ENCODE measurements around the gene APPL2.
"Not testable (repeated sequence)": the region's sequence is repeated elsewhere in the genome, so short reads cannot be mapped to it uniquely, and the experiment has no call there.

The APPL2 gene

DNA sequence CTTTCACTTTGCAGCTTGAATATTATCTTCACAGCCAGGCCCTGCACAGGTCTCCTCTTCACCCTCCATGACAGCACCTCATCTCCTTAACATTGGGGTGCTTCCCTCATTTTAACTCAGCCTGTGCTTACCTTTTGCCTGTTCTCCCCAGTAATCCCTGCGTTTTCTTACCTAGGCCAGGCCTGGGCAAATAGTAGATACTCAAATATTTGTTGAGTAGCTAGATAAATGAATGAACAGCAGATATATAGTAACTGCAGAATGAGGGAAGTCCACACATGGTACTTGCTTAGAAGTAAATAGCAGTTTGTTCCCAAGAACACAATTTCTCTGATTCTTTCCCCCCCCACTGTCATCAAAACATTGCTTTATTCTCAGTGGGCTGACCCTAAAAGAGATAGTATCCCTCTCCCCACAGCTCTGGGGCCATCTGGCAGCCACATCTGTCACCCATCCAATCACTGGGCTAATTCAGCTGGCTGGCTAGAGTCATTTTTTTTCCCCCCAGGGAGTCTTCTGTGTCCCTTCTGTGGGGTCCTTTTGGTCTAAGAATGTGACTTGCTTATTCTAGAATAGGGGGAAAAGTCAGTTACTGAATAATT lies 43.2 kb downstream of the APPL2 start:
- no peak for DNase-seq
- no peak for ATAC-seq

DNA sequence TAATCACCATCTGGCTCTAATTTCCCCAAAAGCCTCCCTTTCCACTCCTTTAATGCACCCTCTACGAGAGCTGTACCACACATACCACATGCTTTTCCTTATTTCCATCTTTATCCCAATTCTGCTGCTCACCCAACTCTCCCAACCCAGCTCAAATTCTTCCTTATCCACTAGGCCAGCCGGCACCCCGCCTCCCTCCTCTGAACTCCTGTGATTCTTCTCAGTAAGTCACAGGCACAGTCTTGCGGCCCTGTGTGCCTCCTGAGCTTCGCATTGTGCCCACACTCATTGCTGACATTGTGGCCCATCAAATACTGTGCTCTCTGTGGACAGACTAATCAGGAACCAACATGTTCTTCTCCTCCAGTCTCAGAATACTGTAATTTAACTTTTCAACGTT lies 45.4 kb downstream of the APPL2 start:
- ATAC-seq: no peak
- no peak for DNase-seq

DNA sequence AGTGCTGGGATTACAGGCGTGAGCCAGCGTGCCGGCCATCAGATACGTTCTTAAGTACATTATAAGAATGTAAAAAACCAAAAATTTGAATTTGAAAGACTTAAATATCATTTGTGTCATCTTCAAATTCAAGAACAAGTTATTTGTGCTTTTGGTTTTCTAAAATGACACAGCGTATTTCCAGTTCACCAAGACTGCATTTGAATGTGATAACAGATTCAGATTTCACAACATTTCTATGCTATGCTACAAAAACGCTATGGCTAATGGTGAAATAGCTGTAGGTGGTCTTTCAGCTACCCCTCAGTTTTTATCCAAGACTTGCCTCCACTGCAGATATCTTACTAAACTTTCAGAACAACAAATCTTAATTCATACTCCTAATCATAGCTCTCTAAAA lies 46.7 kb downstream of the APPL2 start:
- no peak for ATAC-seq
- DNase-seq: no peak

DNA sequence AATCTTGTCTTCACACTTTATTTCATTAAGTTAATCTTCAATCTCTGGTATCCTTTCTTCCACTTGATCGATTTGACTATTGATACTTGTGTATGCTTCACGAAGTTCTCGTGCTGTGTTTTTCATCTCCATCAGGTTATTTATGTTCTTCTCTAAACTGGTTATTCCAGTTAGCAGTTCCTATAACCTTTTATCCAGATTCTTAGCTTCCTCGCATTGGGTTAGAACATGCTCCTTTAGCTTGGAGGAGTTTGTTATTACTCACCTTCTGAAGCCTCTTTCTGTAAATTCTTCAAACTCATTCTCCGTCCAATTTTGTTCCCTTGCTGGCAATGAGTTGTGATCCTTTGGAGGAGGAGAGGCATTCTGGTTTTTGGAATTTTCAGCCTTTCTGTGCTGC lies 52.0 kb downstream of the APPL2 start:
- not testable (repeated sequence) for ATAC-seq, DNase-seq

DNA sequence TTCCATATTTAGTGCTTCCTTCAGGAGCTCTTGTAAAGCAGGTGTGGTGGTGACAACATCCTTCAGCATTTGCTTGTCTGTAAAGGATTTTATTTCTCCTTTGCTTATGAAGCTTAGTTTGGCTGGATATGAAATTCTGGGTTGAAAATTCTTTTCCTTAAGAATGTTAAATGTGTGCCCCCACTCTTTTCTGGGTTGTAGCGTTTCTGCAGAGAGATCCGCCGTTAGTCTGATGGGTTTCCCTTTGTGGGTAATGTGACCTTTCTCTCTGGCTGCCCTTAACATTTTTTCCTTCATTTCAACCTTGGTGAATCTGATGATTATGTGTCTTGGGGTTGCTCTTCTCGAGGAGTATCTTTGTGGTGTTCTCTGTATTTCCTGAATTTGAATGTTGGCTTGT lies 52.6 kb downstream of the APPL2 start:
- not testable (repeated sequence) for ATAC-seq, DNase-seq

DNA sequence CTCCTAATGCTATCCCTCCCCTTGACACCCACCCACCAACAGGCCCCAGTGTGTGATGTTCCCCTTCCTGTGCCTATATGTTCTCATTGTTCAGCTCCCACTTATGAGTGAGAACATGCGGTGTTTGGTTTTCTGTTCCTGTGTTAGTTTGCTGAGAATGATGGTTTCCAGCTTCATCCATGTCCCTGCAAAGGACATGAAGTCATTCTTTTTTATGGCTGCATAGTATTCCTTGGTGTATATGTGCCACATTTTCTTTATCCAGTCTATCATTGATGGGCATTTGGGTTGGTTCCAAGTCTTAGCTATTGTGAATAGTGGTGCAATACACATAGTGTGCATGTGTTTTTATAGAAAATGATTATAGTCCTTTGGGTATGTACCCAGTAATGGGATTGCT lies 56.9 kb downstream of the APPL2 start:
- ATAC-seq, DNase-seq: not testable (repeated sequence)

DNA sequence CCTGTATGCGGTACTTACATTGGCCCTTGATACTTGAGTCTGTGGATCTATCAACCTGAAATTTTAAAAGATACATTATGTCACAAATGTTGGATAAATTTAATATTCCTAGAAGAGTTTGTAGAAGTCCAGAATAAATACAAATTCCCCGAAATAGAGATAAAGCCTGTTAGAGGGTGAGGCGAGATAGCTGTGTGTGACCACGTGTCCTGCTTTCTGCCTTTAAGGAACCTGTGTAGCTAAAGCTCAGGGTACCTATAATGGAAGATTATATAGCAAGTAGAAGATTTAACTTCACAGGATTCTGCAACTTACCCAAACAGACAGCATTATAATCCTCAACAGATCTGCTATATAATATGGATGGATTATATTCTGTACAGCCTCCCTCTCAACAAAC lies 58.8 kb downstream of the APPL2 start:
- DNase-seq (no peak), ATAC-seq (no peak)

DNA sequence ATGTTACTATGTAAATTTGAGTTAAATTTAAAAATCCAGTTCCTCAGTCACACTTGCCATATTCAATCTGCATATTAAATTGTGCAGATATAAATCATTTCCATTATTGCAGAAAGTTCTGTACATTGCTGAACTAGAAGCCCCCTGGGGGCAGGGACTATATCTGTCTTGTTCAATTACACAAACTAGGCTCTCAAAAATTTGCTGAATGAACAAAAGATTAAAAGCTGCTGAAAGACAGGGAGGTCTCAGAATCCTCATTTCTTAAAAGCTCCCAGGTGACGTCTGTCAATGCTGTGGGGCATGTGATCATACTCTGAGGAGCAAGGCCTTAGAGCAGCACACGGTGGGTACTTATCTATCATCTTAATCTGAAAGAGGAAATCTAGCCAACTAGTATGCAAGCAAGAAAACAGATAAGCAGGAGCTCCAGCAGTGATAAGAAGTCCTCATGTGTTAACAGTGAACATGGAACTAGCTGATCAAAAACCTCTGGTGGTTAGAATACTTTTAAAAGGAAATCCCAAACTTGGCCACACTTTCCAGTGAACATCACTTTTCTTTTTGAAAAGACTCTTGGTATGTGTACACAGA lies 60.5 kb downstream of the APPL2 start:
- ATAC-seq: no peak
- DNase-seq: no peak

DNA sequence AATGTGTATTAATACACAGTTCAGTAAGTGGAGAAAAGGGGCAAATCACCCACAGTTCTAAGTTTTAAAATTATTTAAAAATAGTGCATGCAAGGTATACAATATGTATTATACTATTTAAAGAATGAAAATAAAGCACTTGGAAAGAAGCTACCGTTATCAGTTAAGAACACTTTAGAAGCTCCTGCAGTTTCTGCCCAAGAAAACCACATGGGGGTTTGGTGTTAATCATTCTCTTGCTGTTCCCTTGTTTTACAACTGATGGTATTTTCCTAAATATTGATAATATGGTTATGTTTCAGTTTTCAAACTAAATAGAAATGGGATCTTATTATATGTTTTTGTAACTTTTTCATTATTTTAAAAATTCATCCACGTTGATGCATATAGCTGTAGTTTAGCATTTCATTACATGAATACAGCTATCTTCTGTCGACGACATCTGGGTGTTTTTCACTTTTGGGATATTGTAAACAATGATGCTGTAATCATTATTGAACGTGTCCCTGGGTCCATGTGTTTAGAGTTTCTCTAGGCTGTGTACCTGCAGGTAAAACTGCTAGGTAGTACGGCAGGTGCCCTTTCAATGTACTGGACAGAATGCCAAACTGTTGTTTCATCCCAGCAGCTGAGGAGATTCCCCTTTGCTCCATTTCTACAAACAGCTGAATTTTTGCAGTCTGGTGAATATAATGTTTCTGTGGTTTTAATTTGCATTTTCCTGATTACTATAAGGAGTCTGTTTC lies 64.1 kb downstream of the APPL2 start:
- no peak for DNase-seq
- ATAC-seq: no peak

DNA sequence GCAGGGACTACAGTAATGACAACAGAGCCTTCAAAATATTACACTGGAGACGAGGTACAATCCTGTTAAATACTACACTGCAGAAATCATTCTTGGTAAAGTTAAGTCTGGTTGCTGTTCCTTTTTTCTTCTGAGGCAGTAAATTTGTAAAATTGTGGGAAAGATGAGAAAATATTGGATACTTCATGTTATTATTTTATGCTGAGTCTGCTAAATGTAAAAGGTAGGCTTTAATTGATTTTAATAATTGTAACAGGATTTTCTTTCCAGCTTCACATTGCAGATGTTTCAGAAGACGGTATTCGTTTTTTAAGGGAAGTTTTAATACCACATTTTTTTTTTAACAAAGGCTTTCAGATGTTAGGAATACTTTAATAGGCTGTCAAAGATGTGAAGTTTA lies 65.8 kb downstream of the APPL2 start:
- ATAC-seq (no peak), DNase-seq (no peak)

DNA sequence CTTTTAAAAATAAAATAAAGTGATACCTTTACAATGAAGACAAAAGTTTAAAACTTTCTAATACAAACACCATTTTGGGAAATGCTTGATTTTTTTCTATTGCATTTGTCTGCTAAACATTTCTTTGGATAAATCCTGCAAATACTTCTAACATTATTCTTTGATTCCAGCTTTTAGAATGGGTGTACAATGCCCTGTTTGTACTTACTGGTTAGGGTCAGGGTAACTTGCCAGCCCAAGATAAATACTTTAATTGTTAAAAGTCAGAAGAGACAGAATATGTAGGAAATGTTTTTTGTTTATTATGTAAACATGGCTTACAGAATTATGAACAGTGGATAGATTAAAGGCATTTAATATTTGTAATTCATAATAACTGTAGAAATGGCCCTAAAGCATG lies 68.0 kb downstream of the APPL2 start:
- ATAC-seq: no peak
- DNase-seq: no peak

DNA sequence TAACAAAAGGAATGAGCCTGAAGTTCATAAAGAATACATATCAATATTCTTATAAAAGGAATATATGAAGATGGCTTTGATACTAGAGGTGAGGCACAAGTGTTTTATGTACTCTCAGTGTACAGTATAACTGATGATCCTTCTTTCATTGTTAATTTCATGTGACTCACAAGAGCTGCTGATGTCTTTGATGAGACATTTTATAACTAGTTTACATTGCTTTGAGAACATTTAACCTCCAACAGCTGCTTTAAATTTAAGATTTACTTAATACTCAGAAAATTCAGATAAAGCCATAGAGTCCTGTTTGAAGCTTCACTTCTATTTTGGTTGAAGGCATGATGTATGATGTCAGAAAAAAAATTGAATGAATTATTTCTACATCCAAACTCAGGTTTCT lies 68.6 kb downstream of the APPL2 start:
- no peak for ATAC-seq
- DNase-seq: no peak

DNA sequence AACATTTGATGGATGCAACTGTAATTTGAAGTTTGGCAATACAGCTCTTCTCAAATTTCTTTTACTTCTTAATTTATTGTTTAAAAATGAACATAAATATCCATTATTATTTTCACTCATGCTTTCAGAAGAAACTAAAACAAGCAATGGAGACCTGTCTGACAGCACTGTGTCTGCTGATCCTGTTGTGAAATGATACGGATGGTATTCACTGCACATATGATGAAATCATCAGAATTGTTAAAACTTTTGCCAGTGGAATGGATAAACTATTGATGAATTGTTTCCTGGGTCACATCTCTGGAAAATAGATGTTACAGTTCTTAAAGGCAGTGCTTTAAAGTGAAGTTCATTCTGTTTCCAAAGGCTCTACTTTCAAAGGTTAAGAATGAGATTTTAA lies 69.2 kb downstream of the APPL2 start:
- DNase-seq: no peak
- no peak for ATAC-seq

DNA sequence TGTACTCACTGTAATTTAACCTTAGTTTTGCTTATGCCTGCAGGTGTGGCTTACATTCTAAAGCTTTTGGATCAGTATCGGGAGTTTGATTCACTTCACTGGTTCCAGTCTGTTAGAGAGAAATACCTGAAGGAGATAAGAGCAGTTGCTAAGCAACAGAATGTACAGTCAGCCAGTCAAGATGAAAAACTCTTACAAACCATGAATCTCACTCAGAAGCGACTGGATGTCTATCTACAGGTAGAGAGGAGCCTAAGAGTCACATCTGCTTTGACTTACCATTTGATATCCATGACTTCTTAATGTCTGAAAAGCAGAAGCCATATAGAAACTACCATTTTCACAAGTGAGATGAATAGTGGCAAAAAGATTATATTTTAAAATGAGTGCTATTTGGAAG lies 71.9 kb downstream of the APPL2 start:
- ATAC-seq (no peak), DNase-seq (no peak)

DNA sequence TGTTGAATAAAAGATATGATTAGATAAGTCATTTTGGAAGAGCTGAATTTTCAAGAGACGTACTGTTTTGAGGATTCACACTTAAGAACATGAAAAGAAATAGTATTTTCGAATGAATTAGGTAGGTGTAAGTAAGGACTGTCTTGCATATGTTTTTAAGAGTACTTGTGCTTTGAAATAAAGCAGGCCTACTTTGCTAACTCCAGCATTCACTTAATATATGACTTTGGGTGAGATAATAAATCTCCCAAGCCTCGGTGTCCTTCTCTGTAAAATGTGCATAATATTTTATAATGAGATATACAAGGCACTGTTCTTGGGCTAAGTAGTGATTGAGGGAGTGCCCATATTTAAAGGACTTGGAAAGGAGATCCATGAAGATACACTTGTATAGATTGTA lies 73.8 kb downstream of the APPL2 start:
- DNase-seq (no peak), ATAC-seq (no peak)

DNA sequence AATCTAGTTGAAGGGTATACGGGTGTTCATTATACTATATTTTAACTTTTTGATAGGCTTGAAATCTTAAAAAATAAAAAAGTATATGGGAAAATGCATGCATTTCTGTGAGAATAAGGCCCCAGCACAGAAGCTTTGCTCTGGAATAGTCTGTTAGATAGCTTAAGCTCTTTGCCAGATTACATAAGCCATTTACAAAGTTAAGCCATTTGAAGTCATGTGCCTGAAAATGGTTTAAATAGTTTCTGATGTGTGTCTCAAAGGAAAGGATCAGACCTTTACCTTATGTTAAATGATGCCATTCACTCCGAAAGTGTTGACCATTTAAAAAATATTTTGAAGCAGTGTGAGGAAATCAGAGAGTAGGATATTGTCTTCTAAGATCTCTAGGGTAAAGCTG lies 77.1 kb downstream of the APPL2 start:
- ATAC-seq (no peak), DNase-seq (no peak)

DNA sequence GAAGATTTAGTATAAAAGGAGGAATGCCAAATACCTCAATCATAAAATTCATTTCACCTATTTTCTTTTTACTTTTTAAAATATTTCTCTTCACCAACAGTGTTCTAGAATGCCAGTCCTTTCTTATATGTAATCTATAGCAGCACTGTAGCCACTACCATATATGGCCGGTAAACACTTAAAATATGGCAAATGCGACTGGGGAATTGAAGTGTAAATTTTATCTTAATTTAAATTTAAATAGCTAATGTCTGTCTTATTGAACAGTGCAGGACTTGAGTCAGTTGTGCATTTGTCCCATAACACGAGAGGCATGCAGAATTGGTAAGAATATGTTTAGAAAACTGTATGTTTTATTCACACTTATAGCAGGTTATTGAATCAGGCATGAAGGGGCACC lies 78.4 kb downstream of the APPL2 start:
- ATAC-seq (no peak), DNase-seq (no peak)

DNA sequence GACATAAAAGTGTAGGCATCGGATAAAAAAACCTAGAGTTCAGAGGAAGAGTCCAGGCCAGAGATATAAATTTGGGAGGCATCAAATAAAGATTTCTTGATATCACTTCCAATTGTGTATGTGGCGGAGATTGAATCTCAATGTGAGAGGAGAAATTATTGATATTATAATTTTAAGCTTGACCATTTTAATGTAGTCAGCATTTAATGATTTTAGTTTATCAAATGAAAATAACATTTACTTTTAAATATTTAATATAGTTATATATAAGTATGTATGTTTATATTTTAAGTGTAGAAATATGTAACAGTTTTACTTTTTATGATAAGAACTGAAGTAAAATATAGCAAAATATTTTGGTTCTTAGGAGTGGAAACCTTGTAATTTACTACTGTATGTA lies 79.7 kb downstream of the APPL2 start:
- no peak for DNase-seq

DNA sequence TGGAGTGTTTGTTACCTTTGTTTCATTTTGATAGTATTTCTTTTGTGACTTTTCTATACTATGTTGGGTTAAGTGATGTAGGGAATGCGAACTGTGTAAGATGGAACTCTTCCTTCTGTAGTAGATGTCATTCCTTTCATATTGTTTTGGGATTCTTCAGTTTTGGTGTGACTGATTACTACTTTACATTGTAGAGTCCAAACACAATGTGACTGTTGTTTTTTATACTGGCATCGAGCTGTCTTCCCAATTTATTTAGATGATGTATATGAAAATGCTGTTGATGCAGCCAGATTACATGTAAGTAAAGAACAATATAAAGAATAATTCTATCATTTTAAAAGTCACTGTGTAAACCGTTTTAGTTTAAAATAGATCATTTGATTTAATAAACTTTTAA lies 93.7 kb downstream of the APPL2 start:
- no peak for ATAC-seq
- DNase-seq: no peak

More for the DNA sequence above, 79.7 kb downstream of the APPL2 start:
- no peak for ATAC-seq

DNA sequence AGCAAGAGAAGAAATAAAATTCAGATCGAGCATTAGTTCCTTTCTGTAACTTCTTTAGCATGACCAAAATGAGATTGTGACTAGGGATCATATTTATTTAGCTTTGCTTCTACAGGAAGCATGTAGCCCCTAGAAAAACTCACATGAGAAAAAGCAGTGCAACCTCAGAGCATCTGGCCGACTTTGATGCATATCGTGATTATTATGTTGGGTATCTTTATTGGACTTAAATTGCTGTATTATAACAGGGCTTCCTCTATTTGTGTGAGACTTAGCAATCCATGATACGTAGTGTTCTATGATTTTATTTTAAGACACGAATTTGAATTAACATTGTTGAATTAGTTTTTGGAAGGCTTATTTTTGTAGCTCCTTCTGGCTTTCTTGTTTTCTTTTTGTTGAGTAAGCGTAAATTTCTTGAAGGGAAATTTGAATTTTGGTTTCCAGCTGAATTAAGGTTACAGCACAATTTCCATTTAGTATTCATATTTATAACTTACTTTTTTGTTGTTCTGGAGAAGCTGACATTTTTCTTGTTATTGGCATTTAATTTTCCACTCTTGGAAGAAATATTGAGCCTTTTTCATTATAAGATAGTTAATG lies 94.6 kb downstream of the APPL2 start:
- ATAC-seq (no peak), DNase-seq (no peak)

DNA sequence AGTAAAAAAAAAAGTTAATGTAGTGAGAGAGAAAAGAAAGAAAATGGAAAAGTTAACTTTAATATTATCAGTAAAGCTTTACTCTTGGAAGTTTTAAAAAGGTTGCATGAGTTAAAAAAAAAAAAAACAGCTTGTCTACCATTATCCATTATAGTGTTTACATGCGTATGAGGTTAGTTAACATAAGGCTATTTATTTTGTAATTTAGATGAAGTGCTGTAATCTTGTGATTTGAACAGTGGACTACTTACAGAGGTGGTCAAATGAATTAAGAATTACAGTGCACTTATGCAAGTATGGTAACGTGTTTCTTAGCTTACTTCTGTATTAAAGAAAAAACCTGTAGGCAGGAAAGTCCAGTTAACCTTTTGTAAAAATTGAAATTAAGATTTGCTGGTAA lies 97.7 kb downstream of the APPL2 start:
- DNase-seq: no peak
- no peak for ATAC-seq
